Epithelial cell of esophagus (primary cell): Measurements from ENCODE around the gene NR2F2.

Experiments
- DNase-seq: peaks from one replicate; pipeline ENCODE4 v3.0.0; 2010; ENCODE audit warnings: low read depth
- H3K4me3 ChIP-seq: 2 replicates; pipeline ENCODE4 v1.5.1; 2011; ENCODE audit warnings: mild to moderate bottlenecking, low read length, control low read depth
- TF ChIP-seq, protein P1 (sequence below): IDR thresholded peaks from 2 replicates; pipeline ENCODE4 v1.5.1; 2011; ENCODE audit warnings: low read depth, mild to moderate bottlenecking, low read length, control low read depth, inconsistent platforms; ENCODE audit not compliant: insufficient read depth; ENCODE audit errors: missing control alignments

The NR2F2 gene

DNA sequence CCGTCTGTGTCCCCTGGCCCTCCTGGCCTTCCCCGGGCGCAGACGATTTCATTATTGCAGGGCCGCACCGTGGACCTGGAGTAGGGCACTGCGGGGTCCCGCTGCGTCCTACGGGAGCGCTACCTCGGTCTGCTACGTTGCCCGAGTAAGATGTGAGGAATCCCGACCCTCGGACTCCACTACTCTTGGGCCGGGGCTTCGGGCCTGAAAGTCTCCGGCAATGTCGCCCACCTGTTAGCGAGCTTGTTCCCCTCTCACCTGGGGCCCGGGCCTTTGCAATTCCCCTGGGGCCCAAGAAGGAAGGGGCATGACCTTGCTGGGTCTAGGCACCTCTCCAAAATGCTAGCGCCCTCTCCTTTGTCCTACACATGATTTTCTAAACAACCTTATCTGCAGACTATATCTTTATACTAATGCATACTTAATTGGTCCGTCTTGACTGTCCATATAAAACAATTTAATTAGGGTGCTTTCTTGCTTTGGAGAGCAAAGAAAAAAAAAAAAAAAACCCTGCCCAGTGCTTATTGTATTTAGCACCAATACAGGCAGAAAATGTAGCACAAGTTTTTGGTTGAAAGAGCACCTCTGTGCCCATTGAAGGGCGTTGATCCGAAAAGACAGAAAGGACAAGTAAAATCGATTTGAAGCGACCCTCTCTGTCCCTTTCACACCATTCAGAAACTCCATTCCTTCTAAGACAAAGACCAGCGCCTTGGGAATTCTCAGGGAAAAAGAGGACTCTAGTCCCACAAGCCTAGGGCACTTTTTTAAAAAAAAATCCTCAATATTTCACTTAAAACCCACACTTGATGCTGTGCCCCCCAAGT lies 7.0 kb upstream of the NR2F2 start:
- TF ChIP-seq, protein P1, sequence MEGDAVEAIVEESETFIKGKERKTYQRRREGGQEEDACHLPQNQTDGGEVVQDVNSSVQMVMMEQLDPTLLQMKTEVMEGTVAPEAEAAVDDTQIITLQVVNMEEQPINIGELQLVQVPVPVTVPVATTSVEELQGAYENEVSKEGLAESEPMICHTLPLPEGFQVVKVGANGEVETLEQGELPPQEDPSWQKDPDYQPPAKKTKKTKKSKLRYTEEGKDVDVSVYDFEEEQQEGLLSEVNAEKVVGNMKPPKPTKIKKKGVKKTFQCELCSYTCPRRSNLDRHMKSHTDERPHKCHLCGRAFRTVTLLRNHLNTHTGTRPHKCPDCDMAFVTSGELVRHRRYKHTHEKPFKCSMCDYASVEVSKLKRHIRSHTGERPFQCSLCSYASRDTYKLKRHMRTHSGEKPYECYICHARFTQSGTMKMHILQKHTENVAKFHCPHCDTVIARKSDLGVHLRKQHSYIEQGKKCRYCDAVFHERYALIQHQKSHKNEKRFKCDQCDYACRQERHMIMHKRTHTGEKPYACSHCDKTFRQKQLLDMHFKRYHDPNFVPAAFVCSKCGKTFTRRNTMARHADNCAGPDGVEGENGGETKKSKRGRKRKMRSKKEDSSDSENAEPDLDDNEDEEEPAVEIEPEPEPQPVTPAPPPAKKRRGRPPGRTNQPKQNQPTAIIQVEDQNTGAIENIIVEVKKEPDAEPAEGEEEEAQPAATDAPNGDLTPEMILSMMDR, result no peak
- peak overlapping the region; percentile 15 for H3K4me3 ChIP-seq
- peak; percentile 15 for DNase-seq

DNA sequence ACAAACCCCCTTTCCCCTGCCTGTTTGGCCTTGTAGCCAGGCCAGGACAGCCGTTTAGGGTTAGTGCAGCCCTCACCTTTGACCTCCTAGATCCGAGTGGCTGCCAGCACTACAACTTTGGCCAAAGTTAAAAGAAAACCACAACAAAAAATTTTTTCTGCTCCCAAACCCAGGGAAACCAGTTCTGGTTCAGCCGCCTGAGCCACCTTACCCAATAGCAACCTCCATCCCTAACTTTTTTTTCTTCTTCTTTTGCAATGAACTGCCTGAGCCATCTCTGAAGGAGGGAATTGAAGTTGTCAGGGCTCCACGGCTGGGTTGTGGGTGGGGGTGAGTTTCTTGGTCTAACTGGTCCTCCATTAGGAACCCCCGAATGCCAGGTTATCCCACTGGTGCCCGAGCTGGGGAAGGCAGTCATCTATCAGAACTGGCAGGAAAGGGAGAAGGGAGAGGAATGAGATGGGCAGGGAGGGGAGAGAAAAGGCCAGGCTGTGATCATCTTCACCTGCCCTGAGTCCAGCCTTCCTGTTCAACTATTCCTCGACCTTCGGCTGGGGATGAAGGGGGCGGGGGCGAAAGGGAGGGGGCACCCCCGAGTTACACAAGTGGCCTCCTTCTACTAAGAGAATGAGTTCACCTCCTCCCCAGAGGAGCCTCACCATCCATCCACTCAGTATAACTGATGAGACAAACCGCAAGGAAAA lies 6.2 kb upstream of the NR2F2 start:
- TF ChIP-seq, protein P1, result no peak
- H3K4me3 ChIP-seq, result peak overlapping the region; percentile 6
- peak; percentile 51 for DNase-seq

DNA sequence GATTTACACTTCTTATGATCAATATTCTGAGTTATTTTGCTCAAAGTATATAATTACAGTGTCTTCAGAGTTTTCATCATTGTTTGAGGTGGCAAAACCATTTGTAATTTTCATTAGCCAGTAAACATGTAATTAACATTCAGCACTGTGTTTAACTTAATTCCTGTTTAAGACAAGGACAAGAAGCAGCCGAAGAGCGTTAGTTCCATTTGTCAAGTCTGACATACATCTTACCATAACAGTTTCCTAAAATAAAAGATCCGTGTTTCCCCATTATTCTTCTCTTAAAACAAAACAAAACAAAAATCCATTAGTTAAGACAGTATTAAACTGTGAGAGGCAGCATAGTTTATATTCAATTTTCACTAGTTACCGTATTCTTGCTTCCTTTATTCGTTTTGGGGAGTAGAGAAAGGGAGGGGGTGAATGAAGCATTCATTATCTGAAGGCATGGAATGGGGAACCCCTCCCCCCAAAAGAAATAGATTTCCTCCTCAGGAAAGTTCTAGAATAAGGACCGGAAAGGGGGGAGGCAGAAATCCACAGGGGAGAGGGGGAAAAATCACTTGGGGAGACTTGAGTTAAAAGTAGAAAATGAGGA lies 5.5 kb upstream of the NR2F2 start:
- peak overlapping the region; percentile 90 for H3K4me3 ChIP-seq
- DNase-seq, result peak; percentile 21
- TF ChIP-seq, protein P1, result no peak

DNA sequence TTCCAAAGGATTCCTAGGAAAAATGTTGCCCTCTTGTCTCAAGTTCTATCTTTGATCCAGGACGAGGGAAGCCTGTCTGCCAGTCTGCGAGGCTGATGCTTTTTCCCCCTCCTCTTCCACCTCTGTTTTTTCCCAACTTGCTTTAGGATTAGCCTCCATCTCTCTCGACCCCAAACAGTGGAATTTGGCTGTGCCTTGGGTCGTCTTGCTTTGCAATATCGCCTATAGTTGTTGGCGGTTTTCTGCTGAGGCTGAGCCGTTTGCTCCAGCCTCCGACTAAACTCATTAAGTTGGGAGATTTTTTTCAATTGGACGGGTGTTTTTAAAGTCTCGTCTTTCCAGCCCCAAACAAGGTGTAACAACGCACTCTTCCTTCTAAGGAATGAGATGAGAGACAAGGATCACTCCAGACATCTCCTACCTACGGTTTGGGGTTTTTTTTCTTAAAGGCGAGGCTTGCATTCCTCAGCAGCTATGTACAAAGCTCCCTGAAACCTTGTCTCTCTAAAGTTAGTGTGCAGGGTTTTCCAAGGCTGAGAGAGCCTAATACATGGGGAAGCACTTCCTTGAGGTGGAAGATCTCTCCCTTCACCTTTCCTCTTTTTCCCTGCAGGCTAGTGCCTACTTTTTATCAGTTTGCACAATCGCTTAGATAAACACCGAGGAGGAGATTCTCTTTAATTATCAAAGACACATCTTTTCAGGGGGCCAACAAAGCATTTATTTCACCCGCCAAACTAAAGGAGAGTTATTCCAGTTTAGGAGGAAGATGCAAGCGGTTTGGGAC lies 4.8 kb upstream of the NR2F2 start:
- TF ChIP-seq, protein P1, result no peak
- peak; percentile 77 for DNase-seq
- peak overlapping the region; percentile 90 for H3K4me3 ChIP-seq

DNA sequence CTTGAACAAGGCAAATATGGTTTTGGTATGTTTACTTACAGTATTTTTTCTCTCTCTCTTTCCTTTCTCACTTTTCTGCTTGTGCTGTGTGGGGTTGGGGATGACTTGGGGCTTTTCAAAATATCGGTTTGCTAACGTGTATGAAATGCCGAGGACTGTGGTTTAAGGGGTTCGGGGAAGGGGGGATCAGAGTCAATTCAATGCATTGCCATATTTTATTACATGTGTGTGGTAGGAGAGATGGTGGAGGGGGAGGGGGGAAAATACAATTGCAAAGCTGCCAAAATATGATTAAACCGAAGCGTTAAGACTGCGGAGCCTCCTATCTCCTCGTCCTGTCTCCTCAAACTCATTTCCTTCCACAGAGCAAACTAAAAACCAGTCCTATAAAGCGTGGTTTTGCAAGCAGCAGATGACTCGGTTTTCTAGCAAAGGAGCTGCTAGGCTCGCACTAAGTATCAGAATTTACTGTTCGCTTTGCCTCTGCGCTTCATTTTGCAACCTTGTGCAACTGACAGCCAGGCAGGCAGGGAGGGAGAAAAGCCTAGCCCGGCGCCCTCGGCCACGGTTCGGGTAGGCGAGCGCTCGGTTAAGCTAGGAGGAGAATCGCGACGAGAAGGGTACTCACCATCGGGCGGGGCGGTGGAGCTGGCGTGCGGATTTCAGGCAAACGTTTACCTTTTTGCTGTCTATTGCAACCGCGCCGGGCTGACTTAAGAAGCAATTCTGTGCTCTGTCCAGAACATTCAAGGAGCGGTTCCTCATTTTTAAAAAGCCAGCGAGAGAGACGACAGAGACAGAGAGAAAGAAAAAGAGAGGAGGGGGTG lies 4.0 kb upstream of the NR2F2 start:
- TF ChIP-seq, protein P1, result no peak
- DNase-seq, result peak; percentile 63
- H3K4me3 ChIP-seq, result peak overlapping the region; percentile 90
